ENCODE measurements around the gene DNMT3A.
A peak's percentile ranks its signal among the peaks of the same experiment; 100 is the strongest.

Gene DNMT3A

GRCh38 chr2:25298776-25299431 is 42.8 kb downstream of the DNMT3A start:
- TF ChIP-seq, protein P1, sequence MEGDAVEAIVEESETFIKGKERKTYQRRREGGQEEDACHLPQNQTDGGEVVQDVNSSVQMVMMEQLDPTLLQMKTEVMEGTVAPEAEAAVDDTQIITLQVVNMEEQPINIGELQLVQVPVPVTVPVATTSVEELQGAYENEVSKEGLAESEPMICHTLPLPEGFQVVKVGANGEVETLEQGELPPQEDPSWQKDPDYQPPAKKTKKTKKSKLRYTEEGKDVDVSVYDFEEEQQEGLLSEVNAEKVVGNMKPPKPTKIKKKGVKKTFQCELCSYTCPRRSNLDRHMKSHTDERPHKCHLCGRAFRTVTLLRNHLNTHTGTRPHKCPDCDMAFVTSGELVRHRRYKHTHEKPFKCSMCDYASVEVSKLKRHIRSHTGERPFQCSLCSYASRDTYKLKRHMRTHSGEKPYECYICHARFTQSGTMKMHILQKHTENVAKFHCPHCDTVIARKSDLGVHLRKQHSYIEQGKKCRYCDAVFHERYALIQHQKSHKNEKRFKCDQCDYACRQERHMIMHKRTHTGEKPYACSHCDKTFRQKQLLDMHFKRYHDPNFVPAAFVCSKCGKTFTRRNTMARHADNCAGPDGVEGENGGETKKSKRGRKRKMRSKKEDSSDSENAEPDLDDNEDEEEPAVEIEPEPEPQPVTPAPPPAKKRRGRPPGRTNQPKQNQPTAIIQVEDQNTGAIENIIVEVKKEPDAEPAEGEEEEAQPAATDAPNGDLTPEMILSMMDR (IDR thresholded peaks at IDR 0.05; ENCODE audit: low read depth, low read length), result no peak
- no peak for DNase-seq (ENCODE audit: low read depth in 2 of 2)
- H3K4me3 ChIP-seq (replicated peaks in 1 of 2; ENCODE audit: low read depth in 2 of 2, low read length in 2 of 2), result no peak overlapping the region

DNA sequence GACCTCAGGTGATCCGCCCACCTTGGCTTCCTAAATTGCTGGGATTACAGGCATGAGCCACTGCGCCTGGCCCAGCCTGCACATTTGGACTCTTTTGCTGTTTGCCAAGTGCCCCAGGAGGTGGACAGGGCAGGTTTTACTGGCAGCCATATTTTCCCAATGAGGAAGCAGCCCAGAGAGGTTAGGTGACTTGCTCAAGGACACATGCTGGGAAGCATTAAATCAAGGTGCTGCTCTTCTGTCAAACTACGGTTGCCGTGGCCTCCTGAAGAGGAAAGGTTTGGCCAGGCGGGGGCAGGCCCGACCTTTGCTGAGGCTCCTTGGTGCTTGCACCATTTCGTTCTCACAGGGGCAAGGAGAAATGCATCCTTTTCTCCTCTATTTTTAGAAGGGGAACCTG is 44.0 kb downstream of the DNMT3A start:
- TF ChIP-seq, protein P1 (IDR thresholded peaks at IDR 0.05; ENCODE audit: low read depth, low read length), result no peak
- H3K4me3 ChIP-seq (replicated peaks in 1 of 2; ENCODE audit: low read depth in 2 of 2, low read length in 2 of 2), result no peak overlapping the region
- no peak for DNase-seq (ENCODE audit: low read depth in 2 of 2)

DNA sequence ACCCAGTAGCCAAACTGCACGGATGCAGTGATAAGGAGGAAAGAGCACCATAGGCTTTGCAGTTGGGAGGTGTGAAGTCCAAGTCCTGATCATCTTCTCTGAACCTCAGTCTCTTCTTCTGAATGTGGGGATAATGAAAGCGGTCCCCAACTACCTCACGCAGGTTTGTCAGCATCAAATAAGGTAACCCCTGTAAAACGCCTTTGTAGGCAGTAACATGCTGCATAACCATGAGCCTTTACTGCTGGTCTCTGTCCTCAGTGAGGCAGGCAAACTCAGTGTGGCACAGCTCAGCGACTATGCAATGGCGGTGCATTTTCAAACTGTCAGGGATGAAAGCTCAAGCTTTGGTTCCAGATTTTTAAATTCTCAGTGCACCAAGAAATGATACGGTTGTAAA is 46.1 kb downstream of the DNMT3A start:
- no peak overlapping the region for H3K4me3 ChIP-seq (replicated peaks in 1 of 2; ENCODE audit: low read depth in 2 of 2, low read length in 2 of 2)
- DNase-seq (ENCODE audit: low read depth in 2 of 2), result no peak
- TF ChIP-seq, protein P1 (IDR thresholded peaks at IDR 0.05; ENCODE audit: low read depth, low read length), result no peak

DNA sequence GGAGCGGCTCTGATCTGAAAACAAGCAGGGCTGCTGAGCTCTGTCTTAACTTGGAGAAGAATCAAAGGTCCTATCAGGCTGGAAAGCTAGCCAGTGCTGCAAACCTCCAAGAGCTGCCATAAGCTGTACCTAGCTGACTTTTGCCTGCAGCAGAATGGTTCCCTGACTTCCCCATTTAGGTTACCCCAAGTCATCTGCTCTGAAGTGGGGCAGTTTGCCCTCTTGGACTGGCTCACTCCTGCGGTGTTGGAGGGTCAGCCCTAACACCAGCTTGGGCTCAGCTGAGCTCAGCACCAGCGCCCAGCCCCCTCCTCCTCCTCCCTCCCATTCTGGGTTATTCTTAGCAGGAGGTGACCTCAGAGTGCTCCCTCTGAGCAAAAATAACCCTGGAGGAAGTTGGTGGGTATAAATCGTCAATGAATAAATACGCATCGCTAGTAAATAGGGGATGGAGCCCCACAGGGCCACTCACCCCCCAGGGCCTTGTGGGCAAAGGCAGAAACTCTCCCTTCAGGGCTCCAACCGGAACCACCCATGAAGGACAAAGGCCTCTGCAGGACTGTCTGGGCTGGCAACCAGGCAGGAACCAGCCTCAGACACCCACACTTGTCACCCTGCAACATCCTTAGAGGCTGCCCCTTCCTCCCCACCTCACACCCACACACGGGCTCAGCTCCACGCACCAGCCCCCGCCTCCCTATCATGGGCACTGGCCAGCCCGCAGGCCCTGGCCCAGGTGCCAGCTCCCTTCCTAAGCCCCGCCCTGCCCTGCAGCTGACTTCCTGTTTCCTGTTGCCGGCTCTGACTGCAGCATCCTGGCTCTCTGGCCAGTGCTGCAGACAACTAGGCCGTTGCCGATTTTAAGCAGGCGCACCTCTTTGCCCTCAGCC is 46.9 kb downstream of the DNMT3A start:
- no peak overlapping the region for H3K4me3 ChIP-seq (replicated peaks in 1 of 2; ENCODE audit: low read depth in 2 of 2, low read length in 2 of 2)
- TF ChIP-seq, protein P1 (IDR thresholded peaks at IDR 0.05; ENCODE audit: low read depth, low read length), result no peak
- DNase-seq (ENCODE audit: low read depth in 2 of 2), result peak; percentile 44 to 56

DNA sequence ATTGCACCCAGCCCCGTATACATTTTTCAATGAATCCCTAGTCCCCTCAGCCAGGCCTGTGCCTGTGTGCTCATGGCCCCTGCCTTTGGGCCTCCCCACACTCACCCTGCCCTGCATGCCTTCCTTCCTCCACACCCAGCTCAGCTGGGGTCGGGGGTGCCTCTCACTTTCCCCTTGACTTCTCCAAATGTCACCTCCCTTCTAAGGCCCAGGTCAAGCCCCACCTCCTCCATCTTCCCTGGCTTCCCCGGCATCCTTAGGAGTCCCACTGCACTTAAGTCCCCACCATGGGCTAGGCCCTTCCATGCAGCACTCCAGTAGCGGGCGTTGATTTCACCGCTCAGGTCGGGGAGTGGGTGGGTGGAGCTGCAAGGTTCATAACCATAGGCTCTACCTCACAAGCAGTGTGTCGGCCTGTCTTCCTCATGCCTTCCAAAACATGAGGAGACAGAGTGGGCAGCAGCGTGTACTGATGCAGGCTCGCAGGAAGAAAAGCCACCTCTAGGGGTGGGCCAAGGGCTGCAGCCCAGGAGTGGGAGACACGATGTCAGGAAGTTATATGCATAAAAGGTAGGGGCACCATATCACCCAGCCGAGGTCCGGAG is 47.7 kb downstream of the DNMT3A start:
- TF ChIP-seq, protein P1 (IDR thresholded peaks at IDR 0.05; ENCODE audit: low read depth, low read length), result no peak
- no peak for DNase-seq (ENCODE audit: low read depth in 2 of 2)
- H3K4me3 ChIP-seq (replicated peaks in 1 of 2; ENCODE audit: low read depth in 2 of 2, low read length in 2 of 2), result no peak overlapping the region

- DNase-seq (ENCODE audit: low read depth in 2 of 2), result peak in 1 of 2 donors; percentile 36
- H3K4me3 ChIP-seq (replicated peaks in 1 of 2; ENCODE audit: low read depth in 2 of 2, low read length in 2 of 2), result no peak overlapping the region
- TF ChIP-seq, protein P1 (IDR thresholded peaks at IDR 0.05; ENCODE audit: low read depth, low read length), result no peak
Measured at GRCh38 chr2:25293145-25293544, 48.6 kb downstream of the DNMT3A start.
